Breast epithelium (tissue), 3 donors: ENCODE results near the gene BRD1.

Experiments used
- CTCF ChIP-seq, 3 donors: fragments of 450-650 bp; IDR thresholded peaks; one replicate each; pipeline ENCODE4 v1.5.1; 2016 to 2017; ENCODE audit warnings: antibody characterized with exemption in 3 of 3, mild to moderate bottlenecking in 3 of 3, moderate library complexity in 3 of 3
- POLR2A ChIP-seq: fragments of 450-650 bp; IDR thresholded peaks from one replicate; pipeline ENCODE4 v1.6.1; 2016; ENCODE audit warnings: antibody characterized with exemption, mild to moderate bottlenecking, moderate library complexity
- POLR2AphosphoS5 ChIP-seq, 3 donors: sonication (generic); formaldehyde crosslinking; IDR thresholded peaks; one replicate each; pipeline ENCODE4 v1.6.1; 2017; ENCODE audit warnings: antibody characterized with exemption in 3 of 3

GRCh38 chr22:49861642-49862495 is 34.2 kb upstream of the BRD1 start:
- no peak for TF ChIP-seq CTCF (IDR thresholded peaks at IDR 0.05)
- no peak for TF ChIP-seq POLR2A
- no peak for TF ChIP-seq POLR2AphosphoS5 (IDR thresholded peaks at IDR 0.05)
